GM23248 (cell line): Measurements from ENCODE around the gene FTO.

ENCODE experiments used
- EZH2 ChIP-seq: fragments of 200-600 bp; sonication (generic); IDR thresholded peaks from 2 replicates; pipeline ENCODE4 v1.6.1; 2018; ENCODE audit warnings: antibody characterized with exemption, mild to moderate bottlenecking; ENCODE audit not compliant: insufficient read depth, poor library complexity, severe bottlenecking
- EZH2phosphoT487 ChIP-seq: fragments of 200-600 bp; sonication (generic); IDR thresholded peaks from 2 replicates; pipeline ENCODE4 v1.6.1; 2018; ENCODE audit warnings: antibody characterized with exemption, moderate library complexity, mild to moderate bottlenecking, low read depth; ENCODE audit not compliant: insufficient read depth

DNA sequence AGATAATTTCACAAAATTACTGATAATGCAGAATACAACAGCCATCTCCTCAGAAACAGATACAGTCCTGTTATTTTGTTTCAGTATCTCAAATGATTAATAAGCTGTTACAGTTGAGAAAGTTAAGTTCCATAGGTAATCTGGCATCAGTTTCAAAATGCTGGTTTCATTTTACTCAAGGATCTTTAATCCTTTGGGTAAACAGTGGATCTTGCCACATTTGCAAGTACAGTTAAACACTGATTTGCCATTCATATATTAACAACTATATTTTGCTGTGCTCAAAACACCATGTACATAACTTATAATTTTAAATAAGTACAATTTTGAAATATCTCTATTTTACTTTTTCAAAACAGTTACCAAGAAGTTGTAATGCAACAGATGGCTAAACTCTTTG is 31.5 kb upstream of the FTO start:
- TF ChIP-seq EZH2 (no peak), EZH2phosphoT487 (no peak)
